Breast epithelium (tissue), 4 donors: ENCODE results near the gene CACNA2D4. TPM values are rescaled to one million over a fixed set of nuclear protein-coding genes. Genes with fewer than 3 reads are reported as not detected.

Source experiments
- DNase-seq, 2 donors: peaks; one replicate each; pipeline ENCODE4 v3.0.0-alpha.2; 2019; ENCODE audit warnings: low spot score in 2 of 2
- H3K27ac ChIP-seq, 2 donors: fragments of 200-600 bp; sonication (generic) in 1 of 2; one replicate each; pipeline ENCODE4 v1.5.1; 2016 to 2019; ENCODE audit warnings: mild to moderate bottlenecking in 1 of 2
- H3K27me3 ChIP-seq, 2 donors: fragments of 200-600 bp; sonication (generic) in 1 of 2; one replicate each; pipeline versions ENCODE4 v1.5.1 to v1.6.0; 2017 to 2019; ENCODE audit warnings: control low read depth in 1 of 2, mild to moderate bottlenecking in 1 of 2
- H3K36me3 ChIP-seq: fragments of 200-600 bp; one replicate; pipeline ENCODE4 v1.5.1; 2019
- H3K4me1 ChIP-seq, 2 donors: fragments of 200-600 bp; sonication (generic); one replicate each; pipeline ENCODE4 v1.5.1; 2016 to 2019; ENCODE audit warnings: control low read depth in 1 of 2
- H3K4me3 ChIP-seq, 3 donors: fragments of 200-600 bp; sonication (generic); 1 replicate in 2 of 3; 2 replicates in 1 of 3; pipeline ENCODE4 v1.5.1; 2016 to 2019; ENCODE audit warnings: mild to moderate bottlenecking in 3 of 3, moderate library complexity in 2 of 3
- H3K9me3 ChIP-seq, 2 donors: fragments of 200-600 bp; sonication (generic) in 1 of 2; one replicate each; pipeline ENCODE4 v1.5.1; 2016 to 2019; ENCODE audit warnings: control low read depth in 1 of 2
- CTCF ChIP-seq, 3 donors: fragments of 450-650 bp; IDR thresholded peaks; one replicate each; pipeline ENCODE4 v1.5.1; 2016 to 2017; ENCODE audit warnings: antibody characterized with exemption in 3 of 3, mild to moderate bottlenecking in 3 of 3, moderate library complexity in 3 of 3
- POLR2A ChIP-seq: fragments of 450-650 bp; IDR thresholded peaks from one replicate; pipeline ENCODE4 v1.6.1; 2016; ENCODE audit warnings: antibody characterized with exemption, mild to moderate bottlenecking, moderate library complexity
- POLR2AphosphoS5 ChIP-seq, 3 donors: sonication (generic); formaldehyde crosslinking; IDR thresholded peaks; one replicate each; pipeline ENCODE4 v1.6.1; 2017; ENCODE audit warnings: antibody characterized with exemption in 3 of 3
- intact Hi-C: fragments of 100-400 bp; cut with DNase I; formaldehyde crosslinking; loops from one replicate; pipeline ENCODE4 v1.15.1; 2023; ENCODE audit warnings: low total_unique reads
- total RNA-seq, 3 donors: library from RNA; depleted of rRNA; stranded (reverse); fragments of >200 nt; gene quantifications; one replicate each; pipeline ENCODE4 v1.1.0, GENCODE V29; 2016

CACNA2D4 gene
- total RNA-seq, 3 donors from 2014 or later, result 3.2 to 10.2 (median 3.3) TPM

GRCh38 chr12:1808036-1808797, 110.2 kb downstream of the CACNA2D4 start:
- DNase-seq, result no peak
- intact Hi-C loops, result no loop called here
- H3K9me3 ChIP-seq, result no peaks in the 10 kb centered on the region
- H3K27me3 ChIP-seq, result no peaks in the 10 kb centered on the region
- TF ChIP-seq CTCF (IDR thresholded peaks at IDR 0.05) (no peak), POLR2AphosphoS5 (IDR thresholded peaks at IDR 0.05) (no peak), POLR2A (no peak)
- no peaks in the 10 kb centered on the region for H3K36me3 ChIP-seq
- no peak overlapping the region for H3K27ac ChIP-seq
- H3K4me1 ChIP-seq, result no peaks in the 10 kb centered on the region
- no peak overlapping the region for H3K4me3 ChIP-seq

DNA sequence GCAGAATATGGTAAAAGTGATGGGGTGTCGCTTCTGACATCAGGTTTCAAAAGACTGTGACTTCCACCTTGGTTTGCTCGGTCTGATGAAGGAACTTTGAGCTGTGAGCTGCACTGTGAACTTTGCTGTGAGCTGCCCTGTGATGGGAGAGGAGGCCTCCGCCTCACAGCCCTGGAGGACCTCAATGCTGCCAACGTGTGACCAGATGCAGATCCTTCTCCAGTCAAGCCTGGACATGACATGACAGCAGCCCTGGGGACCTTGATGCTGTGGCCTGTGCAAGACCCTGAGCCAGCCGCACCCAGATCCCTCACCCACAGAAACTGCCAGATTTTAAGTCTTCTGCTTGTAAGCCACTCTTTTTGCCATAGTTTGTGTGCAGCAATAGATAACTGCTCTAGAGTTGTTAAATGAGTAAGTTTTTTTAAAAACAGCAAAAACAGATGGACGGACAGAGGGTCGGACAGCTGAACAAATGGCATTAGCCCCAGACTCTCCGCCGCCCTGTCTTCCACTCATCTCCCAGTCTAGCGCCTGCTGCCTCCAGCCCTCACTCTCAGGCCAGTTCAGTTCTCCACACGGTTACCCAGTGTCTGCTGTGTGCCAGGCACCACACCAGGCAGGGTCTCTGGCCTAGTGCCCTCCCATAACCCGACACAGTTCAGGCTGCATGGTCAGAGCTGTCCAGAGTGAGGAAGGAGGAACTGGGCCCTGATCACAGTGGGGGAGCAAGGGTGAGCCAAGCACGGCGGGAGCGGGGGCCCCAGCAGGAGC, 111.2 kb downstream of the CACNA2D4 start:
- TF ChIP-seq POLR2A, result no peak
- TF ChIP-seq CTCF (IDR thresholded peaks at IDR 0.05), result no peak
- no peak for TF ChIP-seq POLR2AphosphoS5 (IDR thresholded peaks at IDR 0.05)
- Histone ChIP-seq H3K4me3 (no peak overlapping the region), H3K9me3 (no peaks in the 10 kb centered on the region), H3K4me1 (no peaks in the 10 kb centered on the region), H3K27me3 (no peaks in the 10 kb centered on the region), H3K36me3 (no peaks in the 10 kb centered on the region), H3K27ac (no peak overlapping the region)
- intact Hi-C loops, result no loop called here
- no peak for DNase-seq

GRCh38 chr12:1806301-1807086, 112.0 kb downstream of the CACNA2D4 start:
- H3K4me1 ChIP-seq, result no peaks in the 10 kb centered on the region
- intact Hi-C loops, result no loop called here
- H3K4me3 ChIP-seq, result no peak overlapping the region
- no peaks in the 10 kb centered on the region for H3K27me3 ChIP-seq
- no peaks in the 10 kb centered on the region for H3K9me3 ChIP-seq
- no peak for TF ChIP-seq POLR2A
- no peak for TF ChIP-seq POLR2AphosphoS5 (IDR thresholded peaks at IDR 0.05)
- TF ChIP-seq CTCF (IDR thresholded peaks at IDR 0.05), result no peak
- no peak overlapping the region for H3K27ac ChIP-seq
- DNase-seq, result peak in 1 of 2 donors; percentile 30
- H3K36me3 ChIP-seq, result no peaks in the 10 kb centered on the region

DNA sequence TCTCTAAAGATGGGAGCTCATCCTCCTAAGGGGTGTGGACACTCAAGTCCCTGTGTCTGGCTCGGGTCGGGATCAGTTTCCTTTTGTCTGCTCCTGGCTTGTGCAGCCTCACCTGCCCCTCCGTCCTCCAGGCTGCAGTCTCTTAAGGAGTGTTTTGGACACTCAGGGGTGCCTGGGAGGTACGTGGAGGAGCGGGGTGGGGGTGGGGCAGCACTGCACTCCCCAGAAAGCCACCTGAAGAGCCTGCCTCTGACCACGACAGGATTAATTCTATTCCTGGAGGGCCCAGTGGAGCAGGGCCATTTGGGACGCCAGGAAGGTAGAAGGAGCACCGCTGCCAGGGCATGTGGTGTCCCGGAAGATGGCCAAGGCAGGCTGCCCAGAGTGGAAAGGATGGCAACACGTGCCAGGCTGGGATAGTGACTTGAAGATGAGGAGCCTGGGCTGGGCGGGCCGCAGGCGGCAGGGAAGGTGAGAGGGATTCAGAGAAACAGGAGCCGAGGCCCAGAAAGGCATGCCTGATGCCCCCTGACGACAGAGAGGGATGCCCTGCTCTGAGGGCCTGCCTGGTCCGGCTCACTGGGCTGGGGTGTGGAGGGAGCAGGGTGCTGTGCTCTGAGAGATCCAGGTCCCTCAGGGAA, 112.9 kb downstream of the CACNA2D4 start:
- Histone ChIP-seq H3K4me3 (no peak overlapping the region), H3K36me3 (no peaks in the 10 kb centered on the region), H3K27ac (peak overlapping the region in 1 of 2 donors; percentile 38), H3K9me3 (no peaks in the 10 kb centered on the region), H3K4me1 (no peaks in the 10 kb centered on the region), H3K27me3 (no peaks in the 10 kb centered on the region)
- intact Hi-C loops, result no loop called here
- TF ChIP-seq POLR2A, result no peak
- no peak for TF ChIP-seq CTCF (IDR thresholded peaks at IDR 0.05)
- no peak for TF ChIP-seq POLR2AphosphoS5 (IDR thresholded peaks at IDR 0.05)
- peak in 1 of 2 donors; percentile 47 for DNase-seq
